Measurements from ENCODE around the gene LIPJ.

Gene LIPJ

DNA sequence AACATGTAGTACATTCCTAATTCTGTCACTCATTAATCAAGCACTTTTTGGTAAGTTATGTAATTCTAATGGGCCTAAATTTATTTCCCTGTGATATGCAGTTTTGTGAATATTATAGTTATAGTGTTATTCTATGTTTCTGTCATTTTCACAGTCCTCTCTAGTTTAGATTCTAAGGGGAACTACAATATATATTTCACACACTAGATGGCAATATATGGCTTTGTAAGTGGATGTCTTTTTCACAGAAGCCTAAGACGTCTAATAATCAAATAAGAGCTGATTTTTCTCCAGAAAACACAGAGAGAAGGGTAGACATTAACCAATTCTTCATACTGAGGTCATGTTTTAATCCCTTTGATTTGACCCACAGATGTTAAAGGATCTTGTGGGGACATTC, 21.5 kb upstream of the LIPJ start:
- in situ Hi-C loops (cut with HindIII; ENCODE audit: low pct_ligation_motif_present, low sequenced_read_pairs): loop anchor here (25.0 kb wide), 1 partner anchor 703 kb away; the partner anchor contains the start of genes KLLN and PTEN
- Histone ChIP-seq H3K4me3 (ENCODE audit: low read depth, low read length) (no peak overlapping the region), H3K27ac (no peak overlapping the region), H3K27me3 (replicated peaks) (no peaks in the 10 kb centered on the region), H3K36me3 (replicated peaks) (no peaks in the 10 kb centered on the region)
- no peak for TF ChIP-seq CTCF (IDR thresholded peaks at IDR 0.05; ENCODE audit: low read depth, low read length, missing control alignments)
- DNase-seq: no peak

DNA sequence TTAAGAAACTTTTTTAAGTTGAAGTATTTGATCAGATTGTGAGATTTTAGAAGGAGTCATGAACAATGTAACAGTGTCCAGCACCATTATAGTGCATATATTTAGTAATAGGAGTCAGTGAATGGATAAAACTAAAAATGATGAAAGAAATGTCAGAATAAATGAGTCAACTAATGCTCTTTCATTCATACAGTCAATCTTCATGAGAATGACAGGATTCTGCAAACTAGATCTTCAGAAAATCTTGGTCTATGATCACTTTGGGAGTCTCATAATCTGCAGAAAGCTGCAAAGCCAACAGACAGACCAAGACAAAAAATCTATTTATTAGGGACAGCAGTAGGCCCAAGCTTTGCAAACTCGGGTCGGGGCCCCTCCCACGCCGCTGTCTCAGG, 4.2 kb upstream of the LIPJ start:
- H3K4me3 ChIP-seq (ENCODE audit: low read depth, low read length): peak overlapping the region; percentile 70
- in situ Hi-C loops (cut with HindIII; ENCODE audit: low pct_ligation_motif_present, low sequenced_read_pairs): no loop called here
- DNase-seq: no peak
- no peak overlapping the region for H3K27ac ChIP-seq
- no peaks in the 10 kb centered on the region for H3K27me3 ChIP-seq (replicated peaks)
- H3K36me3 ChIP-seq (replicated peaks): no peaks in the 10 kb centered on the region
- no peak for TF ChIP-seq CTCF (IDR thresholded peaks at IDR 0.05; ENCODE audit: low read depth, low read length, missing control alignments)

GRCh38 chr10:88582806-88583583, 3.6 kb upstream of the LIPJ start, which contains the start of gene RNLS:
Gene RNLS (minus strand): TSS chr10:88583318.
- in situ Hi-C loops (cut with HindIII; ENCODE audit: low pct_ligation_motif_present, low sequenced_read_pairs): no loop called here
- TF ChIP-seq CTCF (IDR thresholded peaks at IDR 0.05; ENCODE audit: low read depth, low read length, missing control alignments): peak; percentile 82
- no peaks in the 10 kb centered on the region for H3K36me3 ChIP-seq (replicated peaks)
- H3K27me3 ChIP-seq (replicated peaks): no peaks in the 10 kb centered on the region
- DNase-seq: peak; percentile 19
- H3K27ac ChIP-seq: no peak within 1 kb of the TSS
- peak within 1 kb of the TSS; percentile 70 for H3K4me3 ChIP-seq (ENCODE audit: low read depth, low read length)

DNA sequence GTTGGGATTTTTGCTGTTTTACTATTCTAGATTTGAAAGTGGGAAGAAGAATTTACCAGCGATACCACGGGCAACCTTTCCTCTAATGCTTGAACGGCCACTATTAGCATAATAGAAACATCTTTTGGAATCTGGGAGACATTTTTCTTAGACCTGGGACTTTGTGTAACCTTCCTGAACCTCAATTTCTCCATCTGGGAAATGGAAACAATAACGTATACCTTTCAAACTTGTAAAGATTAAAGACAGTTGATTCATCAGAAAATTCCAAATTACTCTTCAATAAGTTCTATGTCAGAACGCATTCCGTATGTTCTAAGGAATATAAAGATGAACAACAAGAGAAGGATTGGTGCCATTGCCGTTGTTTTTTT, 3.0 kb upstream of the LIPJ start:
- H3K27ac ChIP-seq: no peak overlapping the region
- no peak for TF ChIP-seq CTCF (IDR thresholded peaks at IDR 0.05; ENCODE audit: low read depth, low read length, missing control alignments)
- no peaks in the 10 kb centered on the region for H3K36me3 ChIP-seq (replicated peaks)
- in situ Hi-C loops (cut with HindIII; ENCODE audit: low pct_ligation_motif_present, low sequenced_read_pairs): no loop called here
- H3K4me3 ChIP-seq (ENCODE audit: low read depth, low read length): peak overlapping the region; percentile 70
- H3K27me3 ChIP-seq (replicated peaks): no peaks in the 10 kb centered on the region
- no peak for DNase-seq

- TF ChIP-seq CTCF (IDR thresholded peaks at IDR 0.05; ENCODE audit: low read depth, low read length, missing control alignments): no peak
- no peak for DNase-seq
- in situ Hi-C loops (cut with HindIII; ENCODE audit: low pct_ligation_motif_present, low sequenced_read_pairs): no loop called here
- no peaks in the 10 kb centered on the region for H3K36me3 ChIP-seq (replicated peaks)
- no peak overlapping the region for H3K4me3 ChIP-seq (ENCODE audit: low read depth, low read length)
- no peak overlapping the region for H3K27ac ChIP-seq
- H3K27me3 ChIP-seq (replicated peaks): no peaks in the 10 kb centered on the region
These were observed 5.8 kb downstream of the LIPJ start for GRCh38 chr10:88592381-88592780.

- no peak for DNase-seq
- H3K4me3 ChIP-seq (ENCODE audit: low read depth, low read length): no peak overlapping the region
- no peaks in the 10 kb centered on the region for H3K36me3 ChIP-seq (replicated peaks)
- H3K27me3 ChIP-seq (replicated peaks): no peaks in the 10 kb centered on the region
- in situ Hi-C loops (cut with HindIII; ENCODE audit: low pct_ligation_motif_present, low sequenced_read_pairs): no loop called here
- H3K27ac ChIP-seq: no peak overlapping the region
- TF ChIP-seq CTCF (IDR thresholded peaks at IDR 0.05; ENCODE audit: low read depth, low read length, missing control alignments): no peak
These were observed 6.3 kb downstream of the LIPJ start for GRCh38 chr10:88592906-88593305.
